Medulla oblongata (tissue), 1 donor: ENCODE results near the gene EPHA7.

Experiments
- DNase-seq: peaks from one replicate; pipeline ENCODE4 v3.0.0-alpha.2; 2015; ENCODE audit errors: extremely low spot score

Gene EPHA7

DNA sequence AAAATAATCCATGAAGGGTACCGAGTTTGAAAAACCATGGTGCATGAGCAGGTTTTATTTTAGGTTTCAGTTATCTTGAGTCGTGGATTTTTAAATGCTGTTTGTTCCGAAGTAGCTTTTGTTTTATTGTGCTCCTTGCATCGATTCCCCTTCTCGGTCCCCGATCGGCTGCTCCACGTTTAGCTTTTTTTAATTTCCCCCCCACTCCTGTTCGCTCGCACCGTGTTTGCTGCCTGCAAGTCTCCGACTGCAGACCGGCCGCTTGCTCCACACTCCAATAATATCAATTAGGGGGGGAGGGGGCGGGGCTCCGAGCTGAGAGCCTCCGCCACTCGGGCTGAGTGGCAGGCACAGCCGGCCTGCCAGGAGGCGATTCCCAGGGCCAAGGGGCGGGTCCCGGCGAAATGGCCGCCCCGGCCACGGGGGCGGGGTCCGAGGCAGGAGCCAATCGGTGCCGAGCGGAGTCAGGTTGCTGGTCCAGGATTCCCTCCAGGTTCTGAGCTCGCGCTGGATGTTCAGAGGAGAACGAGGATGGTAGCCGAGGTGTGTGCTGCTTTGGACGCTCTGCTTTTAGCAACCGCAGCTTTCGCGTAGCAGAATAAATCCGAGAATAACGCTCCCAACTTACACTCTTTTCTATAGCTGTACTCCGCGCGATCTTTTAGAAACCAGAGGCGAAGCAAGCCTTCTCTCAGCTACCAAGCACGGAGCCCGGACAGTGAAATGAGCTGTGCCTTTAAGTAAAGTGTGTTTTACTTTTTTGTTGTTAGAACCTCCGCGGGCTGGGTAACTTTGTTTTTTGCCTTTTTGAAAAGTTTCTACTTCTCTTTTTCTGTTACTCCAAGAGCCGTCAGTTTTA, at the start of gene EPHA7:
Gene EPHA7, minus strand, starts transcription at position 256 of the 859 bp plus-strand sequence. Its CDS starts 218 bp downstream, at position 38.
- peak; percentile 97 for DNase-seq

DNA sequence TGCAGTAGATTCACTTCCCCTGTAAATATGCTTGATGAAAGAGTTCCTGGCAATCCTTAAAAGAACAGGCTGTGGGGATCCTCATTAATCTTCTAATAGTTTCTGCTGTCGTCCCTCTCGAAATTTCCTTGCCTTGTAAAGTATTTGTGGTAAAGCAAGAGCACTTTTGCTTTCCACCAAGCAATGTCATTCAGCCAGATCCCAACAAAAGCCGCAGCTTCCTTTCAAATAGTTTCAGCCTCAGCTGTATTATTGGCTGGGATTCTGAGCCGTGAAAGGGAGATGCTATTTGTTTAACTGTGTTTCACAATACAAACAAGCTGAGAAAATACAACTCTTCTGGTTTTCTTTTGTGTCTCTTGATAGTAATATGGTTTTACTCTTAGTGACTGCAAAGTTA, 48.9 kb upstream of the EPHA7 start:
- DNase-seq = peak; percentile 46

DNA sequence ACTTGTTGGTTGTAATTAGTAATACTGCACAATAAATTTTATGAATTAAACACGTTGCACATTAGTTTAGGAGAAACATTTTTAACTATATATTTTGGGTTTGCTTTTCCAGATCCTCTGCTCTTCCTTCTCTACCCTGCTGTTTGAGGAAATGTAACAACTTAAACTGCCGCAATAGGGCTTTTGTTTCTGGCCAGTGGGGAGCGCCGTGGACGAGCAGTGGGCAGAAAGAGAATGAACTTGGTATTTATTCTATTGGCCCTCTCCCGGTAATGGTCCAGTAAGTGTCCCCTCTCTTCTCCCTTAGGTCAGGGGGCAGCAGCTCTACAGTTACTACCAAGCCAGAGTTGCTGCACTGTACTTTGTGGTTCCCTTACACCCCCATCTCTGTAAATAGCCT, 35.2 kb upstream of the EPHA7 start:
- no peak for DNase-seq

DNA sequence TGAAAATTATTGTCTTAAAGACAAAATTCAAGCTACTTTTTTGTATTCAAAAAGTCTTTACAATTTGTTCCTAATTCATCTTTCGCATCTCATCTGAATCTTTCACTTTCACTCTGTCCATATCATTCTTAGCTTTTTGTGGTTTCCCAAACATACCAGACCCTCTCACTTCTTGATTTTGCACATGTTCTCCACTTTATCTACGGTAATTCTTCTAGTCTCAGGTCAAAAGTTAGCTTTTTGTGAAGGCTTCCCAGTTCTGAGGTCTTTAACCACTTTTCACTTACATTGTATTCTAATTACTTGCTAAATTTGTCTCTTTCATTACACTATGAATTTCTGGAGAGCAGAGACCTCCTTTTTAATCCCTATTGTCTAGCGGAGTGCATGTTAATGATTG, 34.6 kb upstream of the EPHA7 start:
- no peak for DNase-seq

DNA sequence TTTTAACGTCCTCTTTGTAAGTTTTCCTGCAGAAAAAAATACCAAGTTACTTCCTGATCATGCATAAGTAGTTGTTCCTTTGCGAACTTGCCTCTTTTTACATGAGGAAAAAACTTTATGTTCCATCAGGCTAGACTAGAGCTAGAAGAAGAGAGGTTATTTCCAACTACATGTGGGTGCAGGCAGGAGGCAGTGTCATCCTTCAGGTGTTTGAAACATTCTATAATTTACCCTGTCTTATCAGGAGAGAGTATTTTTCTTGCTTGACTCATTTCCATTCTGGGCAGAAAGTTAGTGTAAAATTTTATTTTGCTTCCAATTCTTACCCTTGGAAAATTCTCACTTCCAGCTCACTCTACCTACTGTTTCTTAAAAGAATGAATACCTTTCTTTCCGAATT, 28.5 kb upstream of the EPHA7 start:
- DNase-seq = no peak

DNA sequence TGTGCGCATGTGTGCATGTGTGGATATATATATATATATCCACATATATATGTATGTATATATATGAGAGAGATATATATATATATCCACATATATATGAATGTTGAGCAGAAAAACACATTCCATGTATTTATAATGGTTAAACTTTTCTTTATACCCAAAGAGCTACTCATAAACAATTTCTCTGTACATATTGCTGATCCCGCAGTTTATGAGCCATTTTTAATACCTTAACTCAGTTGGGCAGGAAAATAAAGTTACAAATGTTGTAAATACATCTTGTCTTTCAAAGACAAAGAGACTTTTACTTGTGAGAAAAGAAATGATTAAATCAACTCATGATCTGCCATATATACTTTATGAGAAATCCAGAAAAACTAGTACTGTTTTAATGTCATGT, 18.1 kb upstream of the EPHA7 start:
- no peak for DNase-seq

DNA sequence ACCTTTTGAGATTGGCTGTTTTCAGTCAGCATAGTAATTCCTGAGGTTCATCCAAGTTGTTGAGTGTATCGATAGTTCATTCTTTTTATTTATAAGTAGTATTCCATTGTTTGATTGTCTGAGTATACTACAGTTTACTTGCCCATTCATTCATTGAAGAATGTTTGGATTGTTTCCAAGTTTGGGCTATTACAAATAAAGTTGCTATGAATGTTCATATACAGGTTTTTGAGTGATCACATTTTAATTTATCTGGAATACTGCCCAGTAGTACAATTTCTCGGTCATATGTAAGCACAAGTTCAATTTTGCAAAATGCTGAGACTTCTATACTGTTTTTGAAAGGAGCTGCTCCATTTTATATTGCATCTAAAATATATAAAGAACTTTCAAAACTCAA, 14.2 kb upstream of the EPHA7 start:
- DNase-seq = no peak

DNA sequence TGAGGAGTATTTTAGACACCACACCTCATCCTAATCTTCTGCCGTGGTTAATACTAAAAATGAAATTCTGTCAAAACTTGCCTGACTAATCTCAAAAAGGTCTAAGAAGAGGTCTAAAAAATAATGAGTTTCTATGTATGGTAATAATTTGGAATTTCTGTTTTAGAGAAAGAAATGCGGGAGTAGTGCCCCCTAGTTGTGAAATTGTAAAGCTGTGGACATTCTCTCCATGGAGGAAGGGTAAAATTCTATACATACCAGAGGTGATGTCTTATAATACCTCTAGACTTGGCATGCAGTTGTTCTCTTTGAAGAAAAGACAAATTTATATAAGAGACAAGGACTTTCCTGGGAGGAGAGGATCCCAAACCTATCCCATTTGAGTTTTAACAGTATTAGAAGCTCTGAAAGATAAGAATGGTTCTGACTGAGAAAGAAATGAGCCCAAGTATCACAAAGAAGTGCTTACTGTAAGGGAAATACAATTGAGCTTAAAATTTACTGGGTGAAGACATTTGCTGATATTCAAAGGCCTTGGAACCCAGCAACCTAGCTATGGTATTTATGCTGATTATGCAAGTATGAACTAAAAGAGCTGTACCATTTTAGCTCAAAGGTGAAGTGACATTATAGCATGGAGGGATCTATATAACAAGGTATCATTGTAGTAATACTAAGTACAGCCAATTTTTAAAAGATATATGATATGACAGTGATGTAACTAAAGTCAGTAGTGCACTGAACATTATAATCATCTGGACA, 5.1 kb upstream of the EPHA7 start:
- peak; percentile 34 for DNase-seq

DNA sequence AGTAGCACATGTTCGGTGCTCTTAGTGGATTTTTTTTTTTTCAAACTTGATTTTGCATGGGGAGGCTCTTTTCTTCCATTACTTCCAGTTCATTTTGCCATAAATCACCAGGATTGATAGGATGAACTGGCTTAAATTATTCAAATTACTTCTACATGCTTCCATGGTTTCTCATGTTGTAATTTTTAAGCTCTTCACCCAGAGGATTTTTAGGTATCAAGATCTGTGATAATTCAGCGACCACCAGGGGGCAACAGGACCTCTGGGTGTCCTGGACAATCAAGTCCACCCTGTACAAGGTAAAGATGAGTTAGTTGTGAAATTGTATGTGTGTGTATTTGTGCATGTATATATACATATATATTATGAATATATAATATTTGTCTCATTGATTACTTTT, 4.2 kb upstream of the EPHA7 start:
- DNase-seq = peak; percentile 68

DNA sequence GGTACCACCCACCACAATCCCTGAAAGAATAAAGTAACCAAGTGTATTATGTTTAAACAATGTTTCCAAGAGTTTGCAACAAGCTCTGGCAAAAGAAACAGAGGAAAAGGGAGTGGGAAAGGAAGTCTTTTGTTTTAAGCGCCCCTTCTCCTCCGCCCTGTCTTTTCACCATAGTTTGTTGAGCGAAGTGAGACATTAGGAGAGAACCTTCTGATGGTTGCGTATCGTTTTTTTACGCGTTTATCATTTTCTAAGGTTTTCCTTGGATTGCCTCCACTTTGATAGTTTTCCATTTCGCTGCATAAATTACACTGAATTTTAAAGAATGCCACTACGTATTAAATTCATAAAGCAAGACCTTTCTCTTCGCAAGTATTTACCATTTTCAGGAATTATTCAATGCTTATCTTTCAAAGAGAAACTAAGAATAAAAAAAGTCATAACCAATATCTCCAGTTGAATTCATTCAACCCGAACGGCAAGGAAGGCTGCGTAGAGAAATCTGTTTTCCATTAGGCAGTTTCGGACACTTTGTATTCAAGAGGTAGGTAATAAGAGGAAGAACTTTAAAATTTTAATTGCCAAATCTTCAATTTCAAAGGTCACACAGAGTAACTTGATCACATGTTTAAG, 920 bp upstream of the EPHA7 start:
- DNase-seq = no peak

DNA sequence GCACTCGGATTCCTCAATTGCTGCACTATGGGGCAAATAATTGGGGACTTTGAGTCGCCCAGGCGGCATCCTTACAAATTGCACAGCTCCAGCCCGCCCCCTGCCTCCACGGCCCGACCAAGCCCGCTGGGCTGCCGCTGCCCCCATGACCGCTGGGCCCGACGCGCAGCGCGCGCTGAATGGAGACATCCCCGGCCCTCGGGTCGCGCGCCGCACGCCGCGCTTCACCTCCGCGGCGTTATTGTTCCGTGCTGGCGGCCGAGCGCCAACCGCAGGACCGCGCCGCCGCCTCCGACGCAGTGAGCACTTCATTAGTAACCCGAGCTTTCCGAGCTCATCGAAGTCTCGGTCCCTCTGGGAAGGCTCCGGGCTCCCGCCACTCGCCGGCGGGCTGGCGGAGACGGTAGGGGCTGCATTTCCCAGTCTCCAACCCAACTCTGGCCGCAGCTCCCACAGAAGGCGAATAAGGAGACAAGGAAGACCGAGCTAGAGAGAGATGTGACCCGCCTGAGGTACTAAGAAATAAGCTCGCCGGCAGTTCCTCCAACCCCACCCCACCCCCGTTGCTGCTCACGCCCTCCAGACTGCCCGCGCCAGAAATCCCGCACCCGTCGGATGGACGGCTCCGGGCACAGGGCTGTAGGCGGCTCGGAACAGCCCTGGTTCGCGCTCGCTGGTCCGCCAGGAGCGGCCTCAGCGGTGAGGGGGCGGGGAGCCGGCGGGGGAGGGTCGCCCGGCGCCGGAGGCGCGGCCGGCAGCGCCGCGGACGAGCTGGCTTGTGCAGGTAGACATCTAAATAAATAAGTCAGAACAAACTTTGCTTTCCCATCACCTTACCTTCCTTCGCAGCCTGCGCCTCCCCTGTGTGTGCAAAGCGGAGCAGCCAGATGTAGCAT, 703 bp downstream of the EPHA7 start:
- DNase-seq = peak; percentile 47

DNA sequence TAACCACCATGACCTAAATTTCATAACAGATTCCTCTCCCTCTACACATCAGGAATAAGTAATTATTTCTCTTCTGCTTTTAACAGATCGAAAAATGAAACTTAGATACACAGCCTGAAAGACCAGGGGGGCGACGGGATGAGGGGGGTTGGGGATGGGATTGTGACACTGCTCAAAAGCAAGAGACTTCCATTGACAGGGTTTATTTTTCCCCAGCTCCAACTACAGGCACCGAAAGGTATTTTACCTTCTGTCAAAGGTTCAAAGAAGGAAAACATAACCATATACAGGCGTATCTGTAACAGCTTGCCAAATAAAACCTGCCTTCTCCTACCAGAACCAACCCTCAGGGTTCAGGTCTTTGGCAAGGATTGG, 1.3 kb downstream of the EPHA7 start:
- DNase-seq = no peak

DNA sequence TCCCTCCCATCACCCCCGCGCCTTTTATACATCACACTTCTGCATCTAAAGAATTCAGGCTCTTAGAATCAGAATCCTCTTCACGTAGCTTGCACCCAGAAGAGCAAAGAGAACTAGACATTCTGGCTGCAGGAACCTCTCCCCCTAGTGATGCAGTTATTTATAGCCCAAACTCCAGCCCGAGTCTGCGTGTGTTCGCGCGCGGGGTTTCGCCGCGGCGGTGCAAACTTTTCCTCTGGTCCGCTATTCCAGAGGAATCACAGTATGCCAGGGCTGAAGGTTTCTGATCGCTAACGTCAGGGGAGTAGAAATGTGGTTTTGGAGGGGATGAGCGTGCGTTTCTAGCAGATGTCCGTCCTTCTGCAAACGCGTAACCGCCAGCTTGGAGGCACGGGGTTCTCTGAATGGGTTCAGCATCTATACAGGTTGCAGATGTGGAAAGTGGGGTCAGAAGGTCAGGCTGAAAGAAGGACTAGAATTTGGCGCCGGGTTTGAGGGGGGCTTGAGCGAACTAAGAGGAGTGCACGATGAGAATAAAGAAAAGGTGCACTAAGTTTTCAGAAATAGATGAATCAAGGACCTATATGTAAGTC, 1.8 kb downstream of the EPHA7 start:
- DNase-seq = peak; percentile 56

DNA sequence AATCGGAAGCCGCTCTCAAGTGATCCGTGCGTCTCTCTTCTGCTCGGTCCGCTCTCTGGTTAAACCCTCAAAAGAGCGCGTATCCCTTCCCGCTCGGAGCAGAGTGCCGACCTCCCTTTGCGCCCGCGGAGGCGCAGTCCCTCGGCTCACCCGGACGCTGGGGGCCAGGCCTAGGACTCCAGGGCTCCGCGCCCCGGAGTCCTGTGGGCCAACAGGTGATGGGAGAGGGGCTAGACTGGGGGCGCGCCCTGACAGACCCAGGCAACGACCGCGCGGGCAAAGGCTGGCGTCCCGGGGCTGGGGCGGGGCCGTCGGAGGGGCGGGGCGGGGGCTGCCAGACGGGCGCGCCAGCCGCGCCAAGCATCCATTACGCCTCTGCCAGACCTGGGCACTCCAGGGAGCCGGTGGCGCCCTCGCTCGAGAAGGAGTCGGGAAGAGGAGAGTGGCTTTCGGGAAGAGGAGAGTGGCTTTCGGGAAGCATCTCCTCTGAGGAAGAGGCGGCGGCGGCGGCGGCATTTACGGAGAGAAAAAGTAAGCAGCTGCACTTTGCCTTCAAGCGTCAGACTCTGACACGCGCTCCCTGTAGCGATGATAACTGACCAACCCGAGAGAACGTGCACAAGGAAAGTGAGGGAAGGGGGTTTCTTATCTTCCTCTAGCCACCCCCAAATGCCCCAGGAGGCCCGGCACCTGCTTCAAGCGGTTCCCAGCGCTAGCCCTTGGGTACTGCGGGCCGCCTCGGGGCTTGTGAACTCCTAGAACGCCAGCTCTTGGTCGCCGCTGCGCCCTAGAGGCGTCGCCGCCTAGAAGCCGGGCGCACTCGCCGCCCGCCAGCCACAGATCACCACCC, 2.6 kb downstream of the EPHA7 start:
- peak; percentile 43 for DNase-seq

DNA sequence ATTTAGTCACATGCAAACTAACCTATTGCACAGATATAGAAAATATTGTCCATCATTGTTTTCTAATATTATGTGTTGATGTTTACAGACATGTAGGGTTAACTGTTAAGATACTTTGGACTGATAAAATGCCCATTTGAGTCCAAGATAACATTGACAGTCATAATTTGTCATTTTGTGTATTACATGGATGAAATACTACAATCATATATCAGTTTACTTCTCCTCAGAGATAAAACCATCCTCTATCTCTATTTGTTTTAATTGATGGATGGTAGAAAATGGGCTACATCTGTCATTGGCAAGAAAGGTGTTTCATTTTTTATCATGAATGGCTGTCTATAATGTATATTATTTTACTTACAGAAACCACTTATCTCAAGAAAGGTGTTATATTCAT, 6.2 kb downstream of the EPHA7 start:
- no peak for DNase-seq

DNA sequence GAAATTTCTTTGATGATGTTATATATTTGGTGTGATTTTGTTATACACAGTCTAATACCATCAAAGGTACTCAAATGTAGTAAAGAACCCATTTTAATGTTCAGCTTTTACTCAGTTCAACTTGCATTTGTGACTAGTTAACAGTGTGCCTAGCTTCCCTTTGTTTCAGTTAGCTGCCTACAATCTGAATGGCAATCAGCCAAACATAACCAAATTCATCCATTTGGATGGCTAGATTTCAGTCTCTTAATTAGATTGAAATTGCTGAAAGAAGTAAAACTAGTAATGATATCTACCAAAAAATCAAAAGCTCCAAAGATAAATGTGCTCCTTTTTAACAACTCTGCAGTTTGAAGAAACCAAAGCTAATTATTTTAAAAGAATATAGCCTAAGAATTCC, 6.9 kb downstream of the EPHA7 start:
- no peak for DNase-seq

DNA sequence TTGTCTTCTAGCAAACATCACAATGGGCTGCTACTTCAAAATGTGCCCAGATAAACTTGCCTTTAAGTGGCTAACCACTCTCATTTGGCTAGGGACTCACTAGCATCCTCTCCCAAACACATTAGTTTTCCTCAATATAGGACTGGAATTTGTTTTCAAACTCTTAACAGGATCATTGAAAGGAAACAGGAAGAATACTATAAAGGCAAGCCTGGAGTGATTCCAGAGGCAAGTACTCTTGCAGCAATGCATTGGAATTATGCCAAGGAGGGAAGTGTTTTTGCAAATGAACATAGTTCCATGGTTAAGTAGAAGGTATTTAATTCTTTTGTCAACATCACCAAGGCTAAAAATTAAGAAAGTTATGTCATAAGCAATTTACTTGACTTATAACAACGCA, 12.2 kb downstream of the EPHA7 start:
- peak; percentile 35 for DNase-seq

DNA sequence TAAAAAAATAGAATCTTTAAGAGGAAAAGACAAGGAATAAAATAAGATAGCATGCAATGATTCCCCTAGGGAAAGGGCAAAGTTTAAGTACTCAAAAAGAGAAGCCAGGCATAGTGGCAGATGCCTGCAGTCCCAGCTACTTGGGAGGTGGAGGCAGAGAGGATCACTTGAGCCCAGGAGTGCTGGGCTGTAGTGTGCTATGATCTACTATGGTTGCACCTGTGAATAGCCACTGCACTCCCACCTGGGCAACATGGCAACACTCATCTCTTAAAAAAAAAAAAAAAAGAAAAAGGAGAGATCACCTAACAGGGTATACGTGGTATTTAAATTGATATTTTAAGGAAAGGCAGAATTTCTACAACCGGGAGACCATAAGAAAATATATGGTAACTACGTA, 16.0 kb downstream of the EPHA7 start:
- no peak for DNase-seq

DNA sequence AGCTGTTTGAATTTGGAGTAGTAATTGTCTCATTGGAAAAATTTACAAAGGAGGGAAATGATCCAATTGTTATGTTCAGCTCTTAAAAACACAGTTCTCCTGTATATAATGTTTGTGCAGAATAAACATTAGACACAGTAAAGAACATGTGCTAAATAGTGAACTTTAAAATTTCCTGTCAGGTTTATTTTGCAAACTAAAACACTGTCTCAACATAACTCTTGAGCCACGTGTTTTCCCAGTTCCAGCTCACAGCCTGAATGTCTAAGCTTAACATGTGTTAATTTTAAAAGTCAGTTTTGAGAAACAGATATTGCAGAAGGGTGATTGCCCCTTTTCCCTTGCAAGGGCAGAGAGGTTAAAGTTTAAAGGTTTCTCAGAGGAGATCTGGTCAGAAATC, 20.6 kb downstream of the EPHA7 start:
- DNase-seq = no peak

DNA sequence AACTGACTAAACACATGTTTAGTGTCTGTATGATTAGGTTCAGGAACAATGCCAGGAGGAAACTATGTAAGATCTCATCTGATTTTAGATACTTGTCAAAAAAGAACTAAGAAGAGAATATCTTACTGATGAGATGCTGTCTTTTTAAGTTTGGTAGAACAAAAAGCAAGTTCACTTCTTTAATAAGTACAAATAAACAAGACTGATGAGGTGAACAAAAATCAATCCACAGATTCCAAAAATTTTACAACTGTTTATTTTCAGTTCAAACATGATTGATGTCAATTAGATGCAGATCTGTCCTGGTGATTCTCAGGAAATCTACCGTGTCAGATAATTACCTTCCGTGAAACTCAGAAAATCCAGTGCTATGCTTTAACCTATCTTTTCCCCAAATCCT, 24.9 kb downstream of the EPHA7 start:
- DNase-seq = no peak
